A549 treated with AZD2906 at 1 μM for 4 hours (cell line): Measurements from ENCODE around the gene RAB3B. TPM values are rescaled to one million over a fixed set of nuclear protein-coding genes. Genes with fewer than 3 reads are reported as not detected.

Source experiments
- total RNA-seq: library from RNA; stranded (reverse); fragments of 200-300 nt; extraction: Qiagen RNA extraction; gene quantifications from 5 replicates; pipeline ENCODE4 v1.2.3, GENCODE V29; 2022

The RAB3B gene, protein sequence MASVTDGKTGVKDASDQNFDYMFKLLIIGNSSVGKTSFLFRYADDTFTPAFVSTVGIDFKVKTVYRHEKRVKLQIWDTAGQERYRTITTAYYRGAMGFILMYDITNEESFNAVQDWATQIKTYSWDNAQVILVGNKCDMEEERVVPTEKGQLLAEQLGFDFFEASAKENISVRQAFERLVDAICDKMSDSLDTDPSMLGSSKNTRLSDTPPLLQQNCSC
- total RNA-seq: 4.3 to 8.4 TPM (median 4.8 TPM) in 5 replicates

DNA sequence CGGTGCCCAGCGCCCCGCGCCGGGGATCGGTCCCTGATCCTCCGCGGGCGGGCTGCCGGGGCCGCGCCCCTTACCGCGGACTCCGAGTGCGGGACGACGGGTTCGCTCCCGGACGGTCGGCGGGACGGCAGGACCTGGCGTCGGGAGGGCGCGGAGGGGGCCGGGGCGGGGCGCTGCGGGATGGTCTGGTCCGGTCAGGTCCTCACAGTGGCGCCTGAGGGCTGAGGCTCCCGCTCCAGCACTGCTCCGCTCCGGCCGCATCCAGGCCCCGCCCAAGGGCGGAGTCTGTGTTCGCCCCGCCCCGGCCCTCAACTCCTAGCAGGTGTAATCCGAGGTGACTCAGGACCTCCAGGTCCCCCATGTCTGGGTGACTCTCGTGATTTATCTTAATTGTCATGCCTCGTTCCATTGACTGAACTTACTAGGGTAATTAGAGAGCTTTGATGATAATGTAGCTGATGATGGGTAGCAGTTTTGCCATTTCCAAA is at the start of gene RAB3B:
Gene RAB3B (minus strand): TSS at position 223 of the 488 bp plus-strand sequence. CDS start 13,583 bp downstream, outside the sequence.

DNA sequence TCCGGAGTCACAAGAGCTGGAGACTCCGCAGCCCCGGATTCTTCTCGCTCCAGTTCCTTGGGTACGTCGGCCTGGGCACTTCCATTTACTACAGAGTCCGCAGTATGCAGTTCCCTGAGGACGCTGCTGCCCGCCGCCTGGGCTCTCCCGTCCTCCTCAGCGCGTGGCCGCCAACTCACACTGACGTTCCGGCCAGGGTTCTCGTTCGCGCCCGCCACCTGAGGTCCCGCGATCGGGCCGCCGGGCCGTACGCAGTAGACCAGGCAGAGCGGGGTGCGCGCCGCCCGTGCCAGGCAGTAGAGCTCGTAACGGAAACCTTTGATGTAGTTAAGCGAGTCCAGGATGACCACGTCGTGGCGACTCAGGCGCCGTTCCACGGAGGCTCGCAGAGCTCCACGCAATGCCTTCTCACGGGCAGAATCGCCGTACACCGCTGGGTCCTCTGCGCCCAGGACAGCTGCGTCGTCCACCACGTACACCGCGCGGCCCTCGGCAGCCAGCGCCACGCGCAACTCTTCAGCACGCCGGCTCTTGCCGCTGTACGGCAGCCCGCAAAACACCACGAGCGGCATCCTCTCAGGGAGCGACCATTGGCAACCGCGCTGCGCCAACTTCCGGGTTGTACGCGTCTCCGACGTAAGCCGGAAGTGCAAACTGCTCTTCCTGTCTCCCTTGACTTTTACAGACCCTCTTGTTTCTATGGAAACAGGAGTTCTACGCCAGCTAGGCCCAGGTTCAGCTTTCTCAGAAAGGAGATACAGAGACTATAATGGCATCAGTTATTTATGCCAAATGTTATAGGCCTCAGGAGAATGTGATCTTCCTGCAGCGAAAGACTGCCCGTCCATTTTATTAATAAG is 42.9 kb upstream of the RAB3B start, which contains the start of gene KTI12:
Gene KTI12 (minus strand): TSS at position 621 of the 860 bp plus-strand sequence. CDS start 49 bp downstream, at position 572.

DNA sequence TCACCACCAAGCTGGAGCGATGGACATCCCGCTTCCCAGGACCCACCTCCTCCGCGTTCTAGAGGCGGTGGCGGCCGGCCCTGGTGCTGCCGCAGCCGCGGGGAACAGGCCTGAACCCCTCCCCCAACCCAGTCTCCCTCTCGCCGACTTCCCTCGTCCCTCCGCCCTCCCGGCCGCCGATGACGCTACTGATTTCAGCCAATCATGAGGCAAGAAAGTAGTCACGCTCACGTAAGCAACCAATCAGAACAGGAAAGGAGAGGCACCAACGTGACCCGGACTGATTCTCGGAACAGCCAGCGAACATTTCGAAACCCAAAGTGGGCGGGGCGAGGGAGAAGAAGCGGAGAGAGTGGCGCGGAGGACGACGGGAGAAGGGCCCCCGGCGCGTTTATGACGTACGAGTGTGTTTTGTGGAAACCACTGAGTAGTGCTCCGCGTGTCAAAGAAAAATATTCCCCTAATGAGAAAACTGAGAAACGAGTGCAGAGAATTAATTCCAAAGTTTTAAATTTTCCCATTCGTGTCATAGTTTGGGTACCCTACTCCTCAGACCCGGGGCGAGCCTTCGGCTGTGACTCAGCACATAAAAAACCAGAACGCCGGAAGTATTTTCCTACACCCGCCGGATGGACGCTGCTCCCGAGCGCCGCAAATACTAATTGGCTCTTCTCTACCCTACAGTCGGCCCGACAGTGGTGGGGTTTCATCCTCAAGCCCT is 111.7 kb downstream of the RAB3B start, which contains the start of gene NRDC:
Gene NRDC (minus strand): TSS at position 112 of the 721 bp plus-strand sequence. CDS start 112 bp downstream, outside the sequence.

Other genes with a start within 250 kb of the RAB3B start
- 66.6 to 72.3 TPM (median 70.4 TPM) in 5 replicates for gene NRDC, start 112.0 kb downstream of the RAB3B start, total RNA-seq
- 15.9 to 20.8 TPM (median 17.7 TPM) in 5 replicates for gene KTI12, start 43.1 kb upstream of the RAB3B start, total RNA-seq
- gene TXNDC12, start 64.5 kb upstream of the RAB3B start, total RNA-seq: 30.9 to 43.6 TPM (median 39.0 TPM) in 5 replicates
- 29.0 to 41.9 TPM (median 31.3 TPM) in 5 replicates for gene BTF3L4, start 65.6 kb upstream of the RAB3B start, total RNA-seq
- gene ZFYVE9, start 151.4 kb upstream of the RAB3B start, total RNA-seq: 7.0 to 9.4 TPM (median 7.9 TPM) in 5 replicates